Hepatic stellate cell (primary cell): Measurements from ENCODE around the gene HBZ.
"Not testable (repeated sequence)": the region's sequence is repeated elsewhere in the genome, so short reads cannot be mapped to it uniquely, and the experiment has no call there.

Source experiments
- DNase-seq: peaks from one replicate; pipeline ENCODE4 v3.0.0; 2011; ENCODE audit warnings: low spot score

HBZ gene

DNA sequence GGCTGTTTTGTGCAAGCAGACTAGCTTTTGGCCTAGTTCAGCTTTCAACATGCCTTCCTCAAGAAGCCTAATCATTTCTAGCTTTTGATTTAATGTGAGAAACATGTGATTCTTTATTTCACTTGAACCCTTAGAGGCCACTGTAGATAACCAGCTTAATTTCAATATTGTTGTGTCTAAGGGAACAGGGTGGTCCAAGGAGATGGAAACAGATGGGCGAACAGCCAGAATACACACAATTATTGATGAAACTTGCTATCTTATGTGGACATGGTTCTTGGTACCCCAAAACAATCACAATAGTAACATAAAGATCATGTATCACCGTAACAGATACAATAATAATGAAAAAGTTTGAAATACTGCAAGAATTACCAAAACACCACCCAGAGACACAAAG is 18.7 kb upstream of the HBZ start:
- DNase-seq = no peak

DNA sequence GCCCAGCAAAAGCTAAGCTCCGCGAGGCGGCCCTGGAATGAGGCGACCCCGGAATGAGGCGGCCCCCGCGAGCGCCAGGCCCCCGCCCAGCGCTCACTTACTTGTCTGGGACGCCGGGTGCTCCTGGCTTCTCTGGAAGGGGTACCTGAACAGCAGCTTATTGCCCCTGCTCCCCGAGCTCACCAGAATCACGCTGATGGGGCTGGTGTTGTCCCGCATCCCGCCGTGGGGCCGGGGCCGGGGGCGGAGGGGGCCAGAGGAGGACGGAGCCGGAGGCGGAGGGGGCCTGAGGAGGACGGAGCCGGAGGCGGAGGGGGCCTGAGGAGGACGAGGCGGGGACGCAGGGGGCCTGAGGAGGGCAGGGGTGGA is 14.4 kb upstream of the HBZ start:
- DNase-seq = peak; percentile 48

DNA sequence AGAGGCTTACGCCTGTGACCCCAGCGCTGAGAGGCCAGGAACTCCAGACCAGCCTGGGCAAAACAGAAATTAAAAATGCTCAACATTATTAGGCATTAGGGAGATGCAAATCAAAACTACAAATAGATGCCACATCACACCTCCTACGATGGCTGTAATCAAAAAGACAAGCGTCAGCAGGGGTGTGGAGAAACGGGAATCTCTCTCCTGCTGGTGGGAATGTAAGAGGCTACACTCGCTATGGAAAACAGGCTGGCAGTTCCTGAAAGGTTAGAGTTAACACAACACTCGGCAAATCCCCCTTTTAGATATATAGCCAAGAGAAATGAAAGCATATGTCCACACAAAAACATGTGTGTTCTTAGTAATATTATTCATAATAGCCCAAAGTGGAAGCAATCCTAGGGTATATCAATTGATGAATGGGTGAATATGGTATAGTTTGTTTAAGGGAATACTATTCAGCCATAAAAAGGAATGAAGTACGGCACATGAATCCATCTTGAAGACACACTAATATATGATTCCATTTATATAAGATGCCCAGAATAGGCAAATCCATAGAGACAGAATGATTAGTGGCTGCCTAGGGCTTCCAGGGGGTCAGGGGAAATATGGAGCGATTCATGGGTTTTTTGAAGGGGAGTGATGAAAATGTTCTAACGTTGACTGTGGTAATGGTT is 12.1 kb upstream of the HBZ start:
- DNase-seq = no peak

DNA sequence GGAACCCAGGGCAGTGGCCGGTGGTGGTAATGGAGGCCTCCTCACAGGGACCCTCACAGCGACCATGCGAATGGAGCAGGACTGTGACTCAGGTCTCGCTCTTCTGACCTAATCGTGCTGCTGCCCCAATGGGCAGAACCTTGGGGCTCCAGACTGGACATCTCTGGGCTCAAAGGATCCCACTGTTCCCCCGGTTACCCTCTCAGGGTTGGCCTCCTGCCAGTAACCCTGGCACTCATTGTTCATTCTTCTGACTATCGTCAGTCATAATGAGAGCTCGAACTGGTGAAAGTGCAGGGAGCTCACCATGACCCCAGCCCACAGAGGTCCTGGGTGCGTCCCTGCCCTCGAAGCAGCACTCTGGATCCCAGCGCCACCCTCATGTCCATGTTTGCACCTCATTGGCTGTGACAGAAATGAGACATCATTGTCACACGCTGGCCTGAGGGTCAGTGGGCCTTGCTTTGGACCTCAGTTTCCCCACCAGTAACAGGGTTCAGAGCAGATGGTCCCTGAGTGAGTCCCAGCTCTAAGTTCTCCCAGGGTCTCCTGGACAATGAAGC is 10.0 kb upstream of the HBZ start:
- no peak for DNase-seq

DNA sequence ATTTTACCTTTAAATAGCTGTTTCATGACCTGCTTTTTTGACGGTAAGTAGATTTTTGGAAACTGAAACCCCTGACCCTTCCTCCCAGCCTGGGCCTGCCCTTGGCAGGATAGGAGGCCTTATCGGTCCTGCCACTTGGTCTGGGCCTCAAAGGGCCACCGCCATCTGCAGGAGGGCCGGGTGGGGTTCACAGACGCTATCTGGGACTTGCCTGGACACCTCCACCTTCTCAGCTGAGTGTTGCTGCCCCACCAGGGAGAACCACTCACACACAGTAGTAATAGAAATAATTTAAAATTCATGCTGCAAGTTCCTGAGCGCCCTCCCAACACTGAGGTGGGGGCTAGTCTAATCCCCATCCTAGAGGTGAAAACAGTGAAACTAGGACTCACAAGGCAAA is 9.4 kb upstream of the HBZ start:
- no peak for DNase-seq

DNA sequence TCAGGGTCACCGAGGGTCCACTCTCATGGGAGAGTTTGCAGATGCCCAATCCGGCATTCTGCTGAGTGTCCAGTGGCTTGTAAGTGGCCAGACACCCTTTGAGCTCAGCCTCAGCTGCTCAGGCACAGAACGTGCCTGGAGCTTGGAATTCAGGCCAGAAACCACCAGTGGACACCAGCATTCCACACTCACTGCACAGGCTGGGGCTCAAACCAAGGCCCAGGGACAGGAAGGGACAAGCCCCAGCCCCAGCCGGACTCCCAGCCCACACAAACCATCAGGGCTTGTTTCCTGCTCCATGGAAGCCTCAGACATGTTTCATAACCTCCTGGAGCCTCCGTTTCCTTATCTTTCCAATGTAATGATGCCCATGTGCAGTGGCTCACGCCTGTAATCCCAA is 9.0 kb upstream of the HBZ start:
- peak; percentile 45 for DNase-seq

DNA sequence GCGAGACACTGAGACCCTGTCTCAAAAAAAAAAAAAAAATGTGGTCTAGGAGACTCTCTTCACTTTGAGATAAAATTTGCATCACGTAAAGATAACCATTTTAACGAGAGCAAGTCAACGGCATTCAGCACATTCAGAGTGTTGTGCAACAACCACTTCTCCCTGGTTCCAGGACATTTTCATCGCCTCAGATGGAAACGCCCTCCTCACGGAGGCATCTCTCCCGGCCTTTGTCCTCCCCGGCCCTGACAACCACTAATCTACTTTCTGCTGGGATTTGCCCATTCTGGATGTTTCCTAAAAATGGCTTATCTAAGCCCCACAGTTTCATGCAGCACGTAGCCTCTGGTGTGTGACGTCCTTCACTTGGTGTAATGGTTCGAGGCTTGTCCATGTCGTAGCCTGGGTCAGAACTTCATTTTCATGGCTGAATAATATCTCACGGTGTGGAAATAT is 7.6 kb upstream of the HBZ start:
- no peak for DNase-seq

DNA sequence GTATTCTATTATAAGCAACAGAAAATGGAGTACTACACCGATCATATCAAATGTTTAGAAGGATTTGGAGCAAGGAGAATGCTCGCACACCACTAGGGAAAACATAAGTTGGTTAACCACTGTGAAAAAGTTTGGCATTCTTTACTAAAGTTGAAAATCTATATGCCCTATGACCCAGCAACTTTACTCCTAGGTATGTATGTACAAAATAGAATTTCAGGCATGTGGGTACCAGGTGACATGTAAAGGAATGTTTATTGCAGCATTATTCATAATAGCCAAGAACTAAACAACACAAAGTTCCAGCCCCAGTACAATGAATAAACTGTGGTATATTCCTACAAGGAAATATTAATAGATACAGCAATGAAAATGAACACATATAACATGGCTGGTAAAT is 5.8 kb upstream of the HBZ start:
- no peak for DNase-seq

DNA sequence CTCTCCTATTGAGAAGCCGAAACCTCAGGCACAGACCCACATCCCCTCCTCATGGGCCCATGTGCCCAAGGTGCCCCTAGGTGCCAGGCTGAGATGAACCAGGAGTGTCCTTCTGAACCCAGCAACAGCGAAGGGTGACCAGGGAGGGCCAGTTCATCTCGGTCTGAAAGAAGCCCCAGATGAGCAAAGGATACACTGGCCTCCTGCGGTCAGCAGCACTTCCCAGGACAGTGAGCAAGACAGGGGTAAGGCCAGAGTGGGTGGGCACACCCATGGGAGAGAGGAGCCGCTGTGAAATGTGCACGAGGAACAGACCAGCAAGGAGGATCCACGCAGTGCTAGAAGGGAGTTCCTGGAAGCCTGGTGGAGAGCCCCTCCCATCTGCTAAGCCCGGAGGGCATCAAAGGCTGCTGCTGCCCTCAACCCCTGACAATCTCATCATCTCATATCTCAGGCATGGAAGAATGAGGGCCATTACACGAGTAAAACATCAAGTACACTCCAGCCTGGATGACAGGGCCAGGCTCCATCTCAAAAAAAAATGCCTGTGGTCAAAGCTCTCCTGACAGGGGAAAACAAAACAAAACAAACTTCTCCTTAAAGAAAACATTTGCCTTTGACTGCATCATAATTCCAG is 3.3 kb upstream of the HBZ start:
- peak; percentile 69 for DNase-seq

DNA sequence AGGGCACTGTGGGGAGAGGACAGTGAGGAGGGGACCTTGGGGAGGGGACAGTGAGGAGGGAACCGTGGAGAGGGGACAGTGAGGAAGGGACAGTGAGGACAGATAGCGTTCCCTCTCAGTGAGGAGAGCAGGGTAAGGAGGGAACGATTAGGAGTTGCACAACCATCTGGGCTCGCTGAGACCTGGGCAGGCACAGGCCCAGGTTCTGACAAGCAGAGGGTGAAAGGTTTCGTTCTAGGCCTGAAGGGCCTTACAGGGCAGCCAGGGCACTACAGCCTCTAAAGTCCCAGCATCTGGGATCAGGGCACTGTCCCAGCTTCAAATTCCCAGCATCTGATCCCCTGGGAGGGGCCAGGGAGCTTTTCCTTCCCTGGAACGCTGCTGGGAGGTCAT is 681 bp downstream of the HBZ start:
- DNase-seq = not testable (repeated sequence)

DNA sequence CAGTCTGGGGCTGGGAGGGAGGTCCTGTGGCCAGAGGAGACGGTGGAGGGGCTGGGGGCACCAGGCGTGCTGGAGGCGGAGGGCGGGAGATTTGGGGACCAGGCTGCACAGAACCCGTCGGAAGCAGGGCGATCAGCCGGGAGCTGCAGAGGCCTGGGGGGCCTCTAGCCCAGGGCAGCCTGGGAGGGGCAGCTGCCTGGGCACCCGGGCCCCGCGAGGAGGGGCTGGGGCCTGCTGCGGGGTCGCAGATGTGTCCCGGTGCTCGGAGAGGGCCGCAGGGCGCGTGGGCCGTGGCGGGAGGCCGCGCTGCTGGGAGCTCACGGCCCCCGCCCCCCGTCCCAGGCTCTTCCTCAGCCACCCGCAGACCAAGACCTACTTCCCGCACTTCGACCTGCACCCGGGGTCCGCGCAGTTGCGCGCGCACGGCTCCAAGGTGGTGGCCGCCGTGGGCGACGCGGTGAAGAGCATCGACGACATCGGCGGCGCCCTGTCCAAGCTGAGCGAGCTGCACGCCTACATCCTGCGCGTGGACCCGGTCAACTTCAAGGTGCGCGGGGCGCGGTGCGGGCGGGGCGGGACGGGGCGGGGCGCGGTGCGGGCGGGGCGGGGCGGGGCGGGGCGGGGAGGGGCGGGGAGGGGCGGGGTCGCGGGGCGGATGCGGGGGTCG is 1.2 kb downstream of the HBZ start:
- DNase-seq = not testable (repeated sequence)

DNA sequence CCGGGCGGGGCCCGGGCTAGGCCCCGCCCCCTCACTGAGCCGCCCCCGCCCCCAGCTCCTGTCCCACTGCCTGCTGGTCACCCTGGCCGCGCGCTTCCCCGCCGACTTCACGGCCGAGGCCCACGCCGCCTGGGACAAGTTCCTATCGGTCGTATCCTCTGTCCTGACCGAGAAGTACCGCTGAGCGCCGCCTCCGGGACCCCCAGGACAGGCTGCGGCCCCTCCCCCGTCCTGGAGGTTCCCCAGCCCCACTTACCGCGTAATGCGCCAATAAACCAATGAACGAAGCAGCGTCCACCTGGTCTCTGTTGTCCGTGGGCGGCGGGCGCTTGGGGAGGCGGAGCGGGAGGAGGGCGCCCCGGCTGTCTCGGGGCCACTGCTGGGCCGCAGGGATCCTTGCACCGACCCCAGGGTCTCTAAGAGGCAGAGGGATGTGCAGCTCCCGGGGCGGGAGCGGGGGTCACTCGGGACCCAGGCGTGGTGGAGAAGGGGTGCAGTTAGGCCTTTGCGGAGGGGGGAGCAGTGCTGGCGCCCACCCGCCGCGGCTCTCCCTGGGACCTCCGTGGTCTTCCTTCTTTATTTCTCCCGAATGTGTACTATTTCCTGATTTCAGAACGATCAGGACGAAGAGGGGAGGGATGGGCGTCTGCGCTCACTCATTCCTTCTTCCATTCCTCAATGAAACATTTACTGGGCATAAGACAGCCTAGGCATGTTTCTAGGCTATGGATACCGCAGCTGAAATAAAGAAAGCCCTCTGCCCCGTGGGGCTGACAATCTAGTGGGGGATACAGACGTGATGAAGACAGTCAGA is 2.0 kb downstream of the HBZ start:
- no peak for DNase-seq

DNA sequence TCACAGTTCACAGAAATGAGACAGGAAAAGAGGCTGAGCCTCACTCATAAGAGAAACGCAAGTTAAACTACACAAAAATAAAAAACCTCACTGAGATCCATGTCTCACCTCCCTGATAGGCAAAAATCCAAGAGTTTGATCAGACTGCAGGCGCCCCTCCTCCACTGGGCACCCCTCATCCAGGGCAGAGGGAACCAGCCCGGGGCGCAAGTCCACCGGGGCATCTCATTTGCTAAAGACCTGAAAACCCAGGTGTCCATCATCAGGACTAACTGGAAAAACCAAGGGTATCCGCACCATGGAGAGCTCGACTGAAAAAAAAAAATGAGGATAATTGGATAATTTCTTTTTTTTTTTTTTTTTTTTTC is 2.6 kb downstream of the HBZ start:
- DNase-seq = no peak

DNA sequence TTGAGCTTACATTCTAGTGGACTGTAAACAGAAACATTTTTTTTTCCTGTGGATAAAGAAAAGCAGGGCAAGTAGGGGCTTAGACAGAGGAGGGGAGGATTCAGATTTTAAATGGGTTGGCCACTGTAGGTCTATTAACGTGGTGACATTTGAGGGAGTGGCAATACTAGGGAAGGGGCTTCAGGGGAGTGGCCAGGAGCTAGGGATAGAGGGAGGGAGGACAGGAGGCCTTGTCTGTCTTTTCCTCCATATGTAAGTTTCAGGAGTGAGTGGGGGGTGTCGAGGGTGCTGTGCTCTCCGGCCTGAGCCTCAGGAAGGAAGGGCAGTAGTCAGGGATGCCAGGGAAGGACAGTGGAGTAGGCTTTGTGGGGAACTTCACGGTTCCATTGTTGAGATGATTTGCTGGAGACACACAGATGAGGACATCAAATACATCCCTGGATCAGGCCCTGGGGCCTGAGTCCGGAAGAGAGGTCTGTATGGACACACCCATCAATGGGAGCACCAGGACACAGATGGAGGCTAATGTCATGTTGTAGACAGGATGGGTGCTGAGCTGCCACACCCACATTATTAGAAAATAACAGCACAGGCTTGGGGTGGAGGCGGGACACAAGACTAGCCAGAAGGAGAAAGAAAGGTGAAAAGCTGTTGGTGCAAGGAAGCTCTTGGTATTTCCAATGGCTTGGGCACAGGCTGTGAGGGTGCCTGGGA is 6.8 kb downstream of the HBZ start:
- no peak for DNase-seq

DNA sequence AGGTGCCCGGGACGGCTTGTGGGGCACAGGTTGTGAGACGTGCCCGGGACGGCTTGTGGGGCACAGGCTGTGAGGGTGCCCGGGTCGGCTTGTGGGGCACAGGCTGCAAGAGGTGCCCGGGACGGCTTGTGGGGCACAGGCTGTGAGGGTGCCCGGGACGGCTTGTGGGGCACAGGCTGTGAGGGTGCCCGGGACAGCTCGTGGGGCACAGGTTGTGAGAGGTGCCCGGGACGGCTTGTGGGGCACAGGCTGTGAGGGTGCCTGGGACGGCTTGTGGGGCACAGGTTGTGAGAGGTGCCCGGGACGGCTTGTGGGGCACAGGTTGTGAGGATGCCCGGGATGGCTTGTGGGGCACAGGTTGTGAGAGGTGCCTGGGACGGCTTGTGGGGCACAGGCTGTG is 7.8 kb downstream of the HBZ start:
- DNase-seq = not testable (repeated sequence)

DNA sequence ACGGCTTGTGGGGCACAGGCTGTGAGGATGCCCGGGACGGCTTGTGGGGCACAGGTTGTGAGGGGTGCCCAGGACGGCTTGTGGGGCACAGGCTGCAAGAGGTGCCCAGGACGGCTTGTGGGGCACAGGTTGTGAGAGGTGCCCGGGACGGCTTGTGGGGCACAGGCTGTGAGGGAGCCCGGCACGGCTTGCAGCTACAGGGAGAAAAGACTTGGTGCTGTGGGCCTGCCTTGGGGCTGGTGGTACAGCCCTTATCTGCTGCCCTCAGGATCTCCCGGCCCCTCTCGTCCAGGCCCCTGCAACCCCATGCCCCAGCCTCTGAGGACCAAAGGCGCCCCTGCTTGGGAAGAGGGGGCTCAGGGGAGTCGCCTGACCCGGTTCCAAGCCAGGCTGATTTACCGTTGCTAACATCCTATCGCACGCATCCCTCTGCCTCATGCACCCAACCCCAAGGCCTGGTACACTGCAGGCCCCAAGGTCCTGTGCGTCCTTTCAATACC is 8.3 kb downstream of the HBZ start:
- no peak for DNase-seq

DNA sequence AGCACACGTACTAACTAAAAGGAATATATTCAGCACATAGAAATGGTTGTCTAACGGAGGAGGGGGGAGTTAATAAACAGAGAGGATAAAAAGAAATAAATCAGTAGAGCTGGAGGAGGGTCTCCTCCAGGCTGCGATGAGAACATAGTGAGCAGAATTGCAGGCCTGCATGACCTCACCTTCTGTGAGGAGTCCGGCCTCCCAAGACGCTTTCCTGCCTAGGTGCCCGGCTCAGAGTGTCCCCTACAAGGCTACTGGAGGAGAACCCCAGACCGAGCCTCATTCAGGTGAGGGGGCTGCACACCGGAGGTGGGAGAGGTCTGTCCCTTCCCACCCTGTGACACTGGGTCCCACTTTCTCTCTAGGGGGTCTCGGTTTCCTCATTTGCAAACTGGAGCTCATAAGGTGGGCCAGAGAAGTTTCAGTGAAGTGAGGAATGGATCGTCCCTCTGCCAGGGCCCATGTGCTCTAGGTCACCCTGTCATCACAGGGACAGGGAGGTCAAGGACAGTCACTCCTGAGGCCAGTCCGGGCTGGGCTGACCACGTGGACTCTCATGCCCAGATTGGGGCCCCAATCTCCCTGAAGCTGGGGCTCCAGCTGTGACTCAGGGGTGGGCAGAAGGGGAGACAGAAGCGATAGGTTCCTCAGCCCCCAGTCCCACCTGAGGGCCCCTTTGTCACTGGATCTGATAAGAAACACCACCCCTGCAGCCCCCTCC is 10.0 kb downstream of the HBZ start:
- no peak for DNase-seq

DNA sequence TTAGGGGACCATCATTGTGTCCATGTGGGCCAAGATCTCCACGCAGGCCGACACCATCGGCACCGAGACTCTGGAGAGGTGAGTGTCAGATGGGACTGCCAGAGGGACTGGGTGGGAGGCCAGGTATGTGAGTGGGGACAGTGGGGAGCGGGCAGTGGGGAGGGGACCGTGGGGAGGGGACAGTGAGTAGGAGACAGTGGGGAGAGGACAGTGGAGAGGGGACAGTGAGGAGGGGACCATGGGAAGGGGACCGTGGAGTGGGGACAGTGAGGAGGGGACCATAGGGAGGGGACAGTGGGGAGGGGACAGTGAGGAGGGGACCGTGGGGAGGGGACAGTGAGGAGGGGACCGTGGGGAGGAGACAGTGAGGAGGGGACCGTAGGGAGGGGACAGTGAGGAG is 10.7 kb downstream of the HBZ start:
- DNase-seq = not testable (repeated sequence)

DNA sequence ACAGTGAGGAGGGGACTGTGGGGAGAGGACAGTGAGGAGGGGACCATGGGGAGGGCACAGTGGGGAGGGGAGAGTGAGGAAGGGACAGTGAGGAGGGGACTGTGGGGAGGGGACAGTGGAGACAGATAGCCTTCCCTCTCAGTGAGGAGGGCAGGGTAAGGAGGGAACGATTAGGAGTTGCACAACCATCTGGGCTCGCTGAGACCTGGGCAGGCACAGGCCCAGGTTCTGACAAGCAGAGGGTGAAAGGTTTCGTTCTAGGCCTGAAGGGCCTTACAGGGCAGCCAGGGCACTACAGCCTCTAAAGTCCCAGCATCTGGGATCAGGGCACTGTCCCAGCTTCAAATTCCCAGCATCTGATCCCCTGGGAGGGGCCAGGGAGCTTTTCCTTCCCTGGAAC is 11.3 kb downstream of the HBZ start:
- DNase-seq = not testable (repeated sequence)

DNA sequence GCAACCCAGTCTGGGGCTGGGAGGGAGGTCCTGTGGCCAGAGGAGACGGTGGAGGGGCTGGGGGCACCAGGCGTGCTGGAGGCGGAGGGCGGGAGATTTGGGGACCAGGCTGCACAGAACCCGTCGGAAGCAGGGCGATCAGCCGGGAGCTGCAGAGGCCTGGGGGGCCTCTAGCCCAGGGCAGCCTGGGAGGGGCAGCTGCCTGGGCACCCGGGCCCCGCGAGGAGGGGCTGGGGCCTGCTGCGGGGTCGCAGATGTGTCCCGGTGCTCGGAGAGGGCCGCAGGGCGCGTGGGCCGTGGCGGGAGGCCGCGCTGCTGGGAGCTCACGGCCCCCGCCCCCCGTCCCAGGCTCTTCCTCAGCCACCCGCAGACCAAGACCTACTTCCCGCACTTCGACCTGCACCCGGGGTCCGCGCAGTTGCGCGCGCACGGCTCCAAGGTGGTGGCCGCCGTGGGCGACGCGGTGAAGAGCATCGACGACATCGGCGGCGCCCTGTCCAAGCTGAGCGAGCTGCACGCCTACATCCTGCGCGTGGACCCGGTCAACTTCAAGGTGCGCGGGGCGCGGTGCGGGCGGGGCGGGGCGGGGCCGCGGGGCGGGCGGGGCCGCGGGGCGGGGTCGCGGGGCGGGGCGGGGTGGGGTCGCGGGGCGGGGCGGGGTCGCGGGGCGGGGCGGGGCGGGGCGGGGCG is 11.8 kb downstream of the HBZ start:
- not testable (repeated sequence) for DNase-seq
